H1 (cell line): ENCODE measurements around the gene TMEM117.
"Not testable (repeated sequence)": the region's sequence is repeated elsewhere in the genome, so short reads cannot be mapped to it uniquely, and the experiment has no call there.

Experiments used
- CBX5 ChIP-seq: fragments of 300-800, 300-1000 bp; sonication (generic); IDR thresholded peaks from 2 replicates; pipeline ENCODE4 v1.7.1; 2016; ENCODE audit warnings: antibody characterized with exemption, low read length, low read depth
- CEBPB ChIP-seq: IDR thresholded peaks from 2 replicates; pipeline ENCODE4 v1.6.1; 2012; ENCODE audit warnings: low read depth, low read length
- CTCF ChIP-seq, 3 experiments: IDR thresholded peaks; 1 replicate in 2 of 3; 2 replicates in 1 of 3; pipeline versions ENCODE4 v1.5.1 to v1.6.1; 2011; ENCODE audit warnings: low read length in 3 of 3, mild to moderate bottlenecking in 3 of 3, inconsistent platforms in 2 of 3, low read depth in 1 of 3, moderate library complexity in 1 of 3; ENCODE audit not compliant: insufficient read depth in 1 of 3; ENCODE audit errors: control extremely low read depth in 1 of 3
- EGR1 ChIP-seq: IDR thresholded peaks from 2 replicates; pipeline ENCODE4 v1.6.1; 2011; ENCODE audit warnings: low read depth, low read length, borderline replicate concordance
- KDM5A ChIP-seq: fragments of 200-600 bp; IDR thresholded peaks from 2 replicates; pipeline ENCODE4 v1.7.1; 2012; ENCODE audit warnings: mild to moderate bottlenecking, low read length, inconsistent platforms, mixed read lengths
- MAX ChIP-seq: IDR thresholded peaks from 2 replicates; pipeline ENCODE4 v1.6.1; 2012; ENCODE audit warnings: inconsistent platforms
- POLR2A ChIP-seq, 2 experiments: IDR thresholded peaks; 1 replicate in 1 of 2; 2 replicates in 1 of 2; pipeline ENCODE4 v1.6.1; 2011; ENCODE audit warnings: low read depth in 2 of 2, low read length in 2 of 2, mild to moderate bottlenecking in 2 of 2; ENCODE audit errors: control extremely low read depth in 1 of 2
- POLR2AphosphoS5 ChIP-seq: IDR thresholded peaks from 2 replicates; pipeline ENCODE4 v1.6.1; 2011; ENCODE audit warnings: low read depth, low read length
- RAD21 ChIP-seq, 2 experiments: IDR thresholded peaks in 1 of 2; conservative IDR thresholded peaks in 1 of 2; 2 replicates each; pipeline ENCODE4 v1.6.1; 2011; ENCODE audit warnings: low read depth in 2 of 2, low read length in 2 of 2, improper control_type of control experiment in 1 of 2, inconsistent platforms in 1 of 2, mild to moderate bottlenecking in 1 of 2, moderate library complexity in 1 of 2
- SIN3A ChIP-seq, 2 experiments: IDR thresholded peaks in 1 of 2; conservative IDR thresholded peaks in 1 of 2; 2 replicates each; pipeline ENCODE4 v1.6.1; 2011 to 2012; ENCODE audit warnings: low read length in 2 of 2, improper control_type of control experiment in 1 of 2, low read depth in 1 of 2, mild to moderate bottlenecking in 1 of 2
- TAF1 ChIP-seq: IDR thresholded peaks from 2 replicates; pipeline ENCODE4 v1.6.1; 2011; ENCODE audit warnings: mild to moderate bottlenecking, low read depth, low read length
- TCF12 ChIP-seq: IDR thresholded peaks from 2 replicates; pipeline ENCODE4 v1.6.1; 2011; ENCODE audit warnings: low read depth, mild to moderate bottlenecking, low read length
- USF2 ChIP-seq: IDR thresholded peaks from 2 replicates; pipeline ENCODE4 v1.6.1; 2011; ENCODE audit warnings: low read length, improper control_type of control experiment

- TF ChIP-seq CTCF (IDR thresholded peaks at IDR 0.05; ENCODE audit: control extremely low read depth in 1 of 3, insufficient read depth in 1 of 3, low read depth in 1 of 3, low read length in 3 of 3); KDM5A; POLR2AphosphoS5; CBX5; SIN3A (conservative IDR thresholded peaks at IDR 0.05 in 1 of 2, IDR thresholded peaks at IDR 0.05 in 1 of 2; ENCODE audit: low read depth in 1 of 2, low read length in 2 of 2); TAF1; USF2; TCF12; EGR1; MAX; CEBPB; POLR2A (IDR thresholded peaks at IDR 0.05; ENCODE audit: control extremely low read depth in 1 of 2, low read depth in 2 of 2, low read length in 2 of 2); RAD21 (IDR thresholded peaks at IDR 0.05 in 1 of 2, conservative IDR thresholded peaks at IDR 0.05 in 1 of 2; ENCODE audit: low read depth in 2 of 2, low read length in 2 of 2): not testable (repeated sequence)
These were observed 359.8 kb downstream of the TMEM117 start for GRCh38 chr12:44195719-44196118.
